Measurements from ENCODE around the gene MAP3K3.

The MAP3K3 gene

GRCh38 chr17:63699638-63700527 lies 77.7 kb downstream of the MAP3K3 start, which contains the start of gene LIMD2:
LIMD2 (minus strand) TSS chr17:63700125; CDS start chr17:63699298, 827 bp downstream.
- Histone ChIP-seq H3K4me1 (ENCODE audit: control insufficient read depth, insufficient read depth, low read length, unreplicated experiment) (peaks cover 24% of the 10 kb centered on the region), H2AFZ (ENCODE audit: low read length, unreplicated experiment) (peak within 1 kb of the TSS; percentile 83), H3K36me3 (ENCODE audit: insufficient read depth, low read length) (peaks cover 7% of the 10 kb centered on the region; the same call in 1 of the 2 replicates), H3K27me3 (ENCODE audit: insufficient read depth, low read length) (no peaks in the 10 kb centered on the region), H3K79me2 (ENCODE audit: control insufficient read depth, insufficient read depth, low read length, unreplicated experiment) (peaks cover 21% of the 10 kb centered on the region), H3K27ac (ENCODE audit: low read depth, low read length) (peak within 1 kb of the TSS; percentile 58), H3K4me3 (ENCODE audit: low read depth, low read length) (peak within 1 kb of the TSS; percentile 87)

DNA sequence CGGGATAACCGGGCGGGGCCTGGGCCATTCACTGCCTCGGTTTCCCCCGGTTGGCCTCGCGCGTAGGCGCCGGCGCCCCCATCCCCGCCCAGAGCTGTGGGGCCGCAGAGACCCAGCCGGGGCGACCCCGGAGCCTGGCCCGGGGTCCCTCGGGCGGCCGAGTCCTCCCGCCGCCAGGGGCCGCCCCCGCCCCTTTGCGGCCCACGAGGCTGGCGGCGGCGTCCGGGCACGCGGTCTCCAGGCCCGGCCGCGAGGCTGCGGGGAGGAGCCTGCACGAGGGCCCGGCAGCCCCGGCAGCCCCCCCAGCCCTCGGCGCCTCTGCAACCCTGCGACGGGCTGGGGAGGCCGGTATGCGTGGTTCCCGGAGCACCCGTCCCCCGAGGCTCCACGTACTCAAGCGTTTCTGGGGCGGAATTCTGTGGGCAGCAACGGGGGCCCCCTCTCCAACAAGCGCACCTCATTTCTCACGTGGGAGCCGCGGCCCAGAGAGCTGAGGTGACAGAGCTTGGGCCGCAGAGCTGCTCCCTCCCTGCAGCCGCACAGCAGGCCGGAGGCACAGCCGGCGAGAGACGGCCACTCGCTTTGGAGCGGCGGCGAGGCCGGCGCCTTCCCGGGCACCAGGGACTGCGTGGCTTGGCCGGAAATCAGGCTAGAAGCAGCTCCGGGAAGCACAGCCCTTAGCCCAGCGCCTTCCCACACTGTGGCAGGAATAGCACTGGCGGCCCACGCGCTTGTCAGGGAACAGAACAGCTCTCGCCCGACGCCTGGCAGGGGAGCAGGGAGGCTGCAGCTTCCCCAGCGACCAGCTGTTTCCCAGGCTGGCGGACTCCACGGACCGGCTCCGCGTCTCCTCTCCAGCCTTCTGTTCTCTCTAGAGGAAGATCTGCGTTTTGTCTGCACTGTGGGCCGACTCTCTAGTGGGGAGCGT lies 78.6 kb downstream of the MAP3K3 start:
- H3K36me3 ChIP-seq (ENCODE audit: insufficient read depth, low read length), result peaks cover 7% of the 10 kb centered on the region; the same call in 1 of the 2 replicates
- H3K4me3 ChIP-seq (ENCODE audit: low read depth, low read length), result peak overlapping the region; percentile 87
- H3K79me2 ChIP-seq (ENCODE audit: control insufficient read depth, insufficient read depth, low read length, unreplicated experiment), result peaks cover 21% of the 10 kb centered on the region
- H3K27me3 ChIP-seq (ENCODE audit: insufficient read depth, low read length), result no peaks in the 10 kb centered on the region
- peaks cover 24% of the 10 kb centered on the region for H3K4me1 ChIP-seq (ENCODE audit: control insufficient read depth, insufficient read depth, low read length, unreplicated experiment)
- H3K27ac ChIP-seq (ENCODE audit: low read depth, low read length), result peak overlapping the region; percentile 58
- peak overlapping the region; percentile 83 for H2AFZ ChIP-seq (ENCODE audit: low read length, unreplicated experiment)

DNA sequence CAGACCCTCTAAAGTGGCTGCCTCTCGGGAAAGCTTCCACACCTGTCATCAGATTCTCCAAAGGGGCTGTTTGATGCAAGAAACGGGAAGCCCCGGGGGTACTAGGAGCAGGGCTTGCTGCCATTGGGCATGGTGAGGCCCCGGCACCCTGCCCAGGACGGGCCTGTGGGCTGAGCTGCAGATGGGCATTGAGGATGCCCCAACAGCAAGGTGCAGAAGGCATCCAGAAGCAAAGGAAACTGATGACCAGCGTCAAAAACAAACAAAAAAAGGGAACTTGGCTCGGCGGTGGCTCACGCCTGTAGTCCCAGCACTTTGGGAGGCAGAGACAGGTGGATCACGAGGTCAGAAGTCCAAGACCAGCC lies 79.2 kb downstream of the MAP3K3 start:
- Histone ChIP-seq H3K4me1 (ENCODE audit: control insufficient read depth, insufficient read depth, low read length, unreplicated experiment) (peaks cover 24% of the 10 kb centered on the region), H3K79me2 (ENCODE audit: control insufficient read depth, insufficient read depth, low read length, unreplicated experiment) (peaks cover 21% of the 10 kb centered on the region), H3K4me3 (ENCODE audit: low read depth, low read length) (peak overlapping the region; percentile 87), H3K36me3 (ENCODE audit: insufficient read depth, low read length) (peaks cover 7% of the 10 kb centered on the region; the same call in 1 of the 2 replicates), H2AFZ (ENCODE audit: low read length, unreplicated experiment) (no peak overlapping the region), H3K27me3 (ENCODE audit: insufficient read depth, low read length) (no peaks in the 10 kb centered on the region), H3K27ac (ENCODE audit: low read depth, low read length) (peak overlapping the region; percentile 58; the same call in 1 of the 2 replicates)

DNA sequence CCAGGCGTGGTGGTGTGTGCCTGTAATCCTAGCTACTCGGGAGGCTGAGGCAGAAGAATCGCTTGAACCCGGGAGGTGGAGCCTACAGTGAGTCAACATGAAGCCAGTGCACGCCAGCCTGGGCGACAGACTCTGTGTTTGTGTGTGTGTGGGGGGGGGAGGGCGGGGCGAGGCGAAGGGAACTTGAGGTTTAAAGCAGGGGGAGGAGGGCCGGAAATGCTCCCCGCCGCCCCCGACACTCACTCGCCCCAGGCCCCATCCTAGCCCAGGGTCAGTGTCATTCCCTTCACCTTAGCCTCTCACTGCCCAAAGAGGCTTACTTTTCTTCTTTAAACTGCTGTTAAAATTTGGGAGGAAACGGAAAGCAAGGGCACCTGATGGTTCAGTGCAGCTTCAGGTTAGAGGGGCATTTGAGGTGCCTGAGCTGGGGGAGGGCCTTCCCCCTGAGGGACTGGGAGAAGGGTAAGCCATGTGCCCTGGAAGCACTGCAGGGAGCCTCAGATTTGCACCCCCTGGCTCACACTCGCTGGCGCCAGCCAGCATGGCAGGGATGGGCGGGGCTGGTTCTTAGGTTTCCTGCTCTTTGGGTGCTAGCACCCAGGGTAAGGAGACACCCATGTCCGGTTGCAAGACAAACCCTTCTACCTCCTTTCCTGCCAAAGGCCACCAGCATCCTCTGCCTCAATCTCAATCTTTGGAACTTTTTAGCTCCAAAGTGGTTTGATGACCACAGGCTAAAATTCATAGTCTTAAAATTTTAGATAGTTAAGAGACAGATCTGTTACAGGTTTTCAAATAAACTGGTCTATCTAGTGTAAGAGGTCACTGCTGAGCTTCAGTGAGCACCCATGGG lies 79.9 kb downstream of the MAP3K3 start:
- Histone ChIP-seq H3K79me2 (ENCODE audit: control insufficient read depth, insufficient read depth, low read length, unreplicated experiment) (peaks cover 21% of the 10 kb centered on the region), H2AFZ (ENCODE audit: low read length, unreplicated experiment) (no peak overlapping the region), H3K27me3 (ENCODE audit: insufficient read depth, low read length) (no peaks in the 10 kb centered on the region), H3K4me3 (ENCODE audit: low read depth, low read length) (peak overlapping the region; percentile 87), H3K4me1 (ENCODE audit: control insufficient read depth, insufficient read depth, low read length, unreplicated experiment) (peaks cover 24% of the 10 kb centered on the region), H3K27ac (ENCODE audit: low read depth, low read length) (no peak overlapping the region), H3K36me3 (ENCODE audit: insufficient read depth, low read length) (peaks cover 7% of the 10 kb centered on the region; the same call in 1 of the 2 replicates)

GRCh38 chr17:63702721-63703015 lies 80.5 kb downstream of the MAP3K3 start:
- Histone ChIP-seq H2AFZ (ENCODE audit: low read length, unreplicated experiment) (no peak overlapping the region), H3K27me3 (ENCODE audit: insufficient read depth, low read length) (no peaks in the 10 kb centered on the region), H3K79me2 (ENCODE audit: control insufficient read depth, insufficient read depth, low read length, unreplicated experiment) (peaks cover 21% of the 10 kb centered on the region), H3K36me3 (ENCODE audit: insufficient read depth, low read length) (peaks cover 7% of the 10 kb centered on the region; the same call in 1 of the 2 replicates), H3K27ac (ENCODE audit: low read depth, low read length) (no peak overlapping the region), H3K4me3 (ENCODE audit: low read depth, low read length) (peak overlapping the region; percentile 62; the same call in 1 of the 2 replicates), H3K4me1 (ENCODE audit: control insufficient read depth, insufficient read depth, low read length, unreplicated experiment) (peaks cover 24% of the 10 kb centered on the region)

GRCh38 chr17:63703029-63703428 lies 80.8 kb downstream of the MAP3K3 start:
- H3K27ac ChIP-seq (ENCODE audit: low read depth, low read length), result no peak overlapping the region
- H3K79me2 ChIP-seq (ENCODE audit: control insufficient read depth, insufficient read depth, low read length, unreplicated experiment), result peaks cover 21% of the 10 kb centered on the region
- no peaks in the 10 kb centered on the region for H3K27me3 ChIP-seq (ENCODE audit: insufficient read depth, low read length)
- peaks cover 24% of the 10 kb centered on the region for H3K4me1 ChIP-seq (ENCODE audit: control insufficient read depth, insufficient read depth, low read length, unreplicated experiment)
- peaks cover 7% of the 10 kb centered on the region; the same call in 1 of the 2 replicates for H3K36me3 ChIP-seq (ENCODE audit: insufficient read depth, low read length)
- no peak overlapping the region for H2AFZ ChIP-seq (ENCODE audit: low read length, unreplicated experiment)
- H3K4me3 ChIP-seq (ENCODE audit: low read depth, low read length), result no peak overlapping the region

DNA sequence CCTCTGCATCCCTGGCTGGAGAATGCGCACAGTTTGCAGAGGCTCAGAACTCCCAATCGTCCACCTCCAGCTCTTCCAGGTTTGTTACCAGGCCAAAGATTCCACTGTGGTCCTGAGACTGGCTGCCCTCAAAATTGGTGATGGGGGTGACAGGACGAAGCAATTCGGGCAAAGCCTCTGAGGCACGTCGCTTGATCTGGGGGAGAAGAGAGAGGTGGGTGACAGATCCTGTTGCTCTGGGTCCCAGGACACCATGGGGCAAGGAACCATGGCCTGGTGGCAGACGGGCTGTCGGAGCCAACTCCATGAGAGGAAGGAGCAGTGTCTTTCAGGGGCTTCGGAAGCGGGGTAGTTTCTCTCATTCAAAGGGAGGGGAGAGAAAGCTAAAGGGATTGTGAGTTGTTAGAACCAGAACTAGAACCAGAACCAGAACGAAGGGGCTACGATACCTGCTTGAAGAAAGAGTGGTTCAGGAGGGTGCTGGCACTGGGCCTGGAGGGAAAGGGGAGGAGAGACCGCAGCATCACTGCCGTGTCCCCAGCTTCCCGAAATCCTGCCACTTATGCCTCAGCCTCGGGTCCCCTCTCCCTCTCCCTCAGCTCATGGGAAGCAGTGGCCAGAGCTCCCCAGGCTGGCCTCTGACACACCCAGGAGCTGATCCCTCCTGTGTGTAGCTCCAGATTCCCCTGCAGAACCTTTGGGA lies 81.5 kb downstream of the MAP3K3 start:
- peaks cover 22% of the 10 kb centered on the region for H3K4me1 ChIP-seq (ENCODE audit: control insufficient read depth, insufficient read depth, low read length, unreplicated experiment)
- no peak overlapping the region for H2AFZ ChIP-seq (ENCODE audit: low read length, unreplicated experiment)
- H3K27me3 ChIP-seq (ENCODE audit: insufficient read depth, low read length), result no peaks in the 10 kb centered on the region
- peaks cover 21% of the 10 kb centered on the region for H3K79me2 ChIP-seq (ENCODE audit: control insufficient read depth, insufficient read depth, low read length, unreplicated experiment)
- no peak overlapping the region for H3K27ac ChIP-seq (ENCODE audit: low read depth, low read length)
- peaks cover 7% of the 10 kb centered on the region; the same call in 1 of the 2 replicates for H3K36me3 ChIP-seq (ENCODE audit: insufficient read depth, low read length)
- no peak overlapping the region for H3K4me3 ChIP-seq (ENCODE audit: low read depth, low read length)

- Histone ChIP-seq H3K4me3 (ENCODE audit: low read depth, low read length) (no peak overlapping the region), H3K4me1 (ENCODE audit: control insufficient read depth, insufficient read depth, low read length, unreplicated experiment) (peaks cover 17% of the 10 kb centered on the region), H3K36me3 (ENCODE audit: insufficient read depth, low read length) (peaks cover 7% of the 10 kb centered on the region; the same call in 1 of the 2 replicates), H3K27ac (ENCODE audit: low read depth, low read length) (no peak overlapping the region), H3K79me2 (ENCODE audit: control insufficient read depth, insufficient read depth, low read length, unreplicated experiment) (peaks cover 21% of the 10 kb centered on the region), H3K27me3 (ENCODE audit: insufficient read depth, low read length) (no peaks in the 10 kb centered on the region), H2AFZ (ENCODE audit: low read length, unreplicated experiment) (no peak overlapping the region)
Observed at GRCh38 chr17:63704259-63704576, 82.0 kb downstream of the MAP3K3 start.

DNA sequence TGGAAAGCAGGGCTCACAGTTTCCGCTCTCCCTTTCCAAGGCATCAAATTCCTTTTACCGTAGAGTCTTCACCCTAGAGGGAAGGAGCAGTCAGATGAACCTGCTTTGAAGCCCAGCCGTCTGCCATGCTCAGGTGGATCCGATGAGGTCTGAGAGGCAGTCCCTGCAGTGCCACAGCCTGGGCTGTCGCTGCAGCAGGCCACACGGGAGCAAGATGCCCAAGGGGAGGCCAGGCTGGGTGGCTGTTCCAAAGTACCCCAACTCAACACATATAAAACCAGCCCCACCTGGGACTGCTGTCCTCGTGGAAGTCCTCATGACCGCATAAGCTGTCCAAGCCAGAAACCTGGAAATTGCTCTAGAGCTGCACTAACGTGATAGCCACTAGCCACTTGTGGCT lies 82.6 kb downstream of the MAP3K3 start:
- no peak overlapping the region for H2AFZ ChIP-seq (ENCODE audit: low read length, unreplicated experiment)
- H3K27ac ChIP-seq (ENCODE audit: low read depth, low read length), result no peak overlapping the region
- peaks cover 16% of the 10 kb centered on the region for H3K4me1 ChIP-seq (ENCODE audit: control insufficient read depth, insufficient read depth, low read length, unreplicated experiment)
- peaks cover 21% of the 10 kb centered on the region for H3K79me2 ChIP-seq (ENCODE audit: control insufficient read depth, insufficient read depth, low read length, unreplicated experiment)
- no peak overlapping the region for H3K4me3 ChIP-seq (ENCODE audit: low read depth, low read length)
- H3K27me3 ChIP-seq (ENCODE audit: insufficient read depth, low read length), result no peaks in the 10 kb centered on the region
- peaks cover 7% of the 10 kb centered on the region; the same call in 1 of the 2 replicates for H3K36me3 ChIP-seq (ENCODE audit: insufficient read depth, low read length)
